ENCODE measurements around the gene GARNL3.
A peak's percentile ranks its signal among the peaks of the same experiment; 100 is the strongest.

The GARNL3 gene

GRCh38 chr9:127384016-127384730, 119.6 kb downstream of the GARNL3 start:
- DNase-seq (ENCODE audit: low read depth in 2 of 3, low spot score in 1 of 3) = no peak

GRCh38 chr9:127384901-127385300, 120.3 kb downstream of the GARNL3 start:
- DNase-seq (ENCODE audit: low read depth in 2 of 3, low spot score in 1 of 3) = no peak

- DNase-seq (ENCODE audit: low read depth in 2 of 3, low spot score in 1 of 3) = no peak
These were observed 121.7 kb downstream of the GARNL3 start for GRCh38 chr9:127386249-127386648.

GRCh38 chr9:127386981-127387380, 122.4 kb downstream of the GARNL3 start:
- DNase-seq (ENCODE audit: low read depth in 2 of 3, low spot score in 1 of 3) = no peak

- peak; percentile 72 to 77 (median 73) for DNase-seq (ENCODE audit: low read depth in 2 of 3, low spot score in 1 of 3)
These were observed 123.7 kb downstream of the GARNL3 start for GRCh38 chr9:127388037-127388855.

- DNase-seq (ENCODE audit: low read depth in 2 of 3, low spot score in 1 of 3) = no peak
These were observed 124.3 kb downstream of the GARNL3 start for GRCh38 chr9:127388856-127389238.

- DNase-seq (ENCODE audit: low read depth in 2 of 3, low spot score in 1 of 3) = no peak
These were observed 125.0 kb downstream of the GARNL3 start for GRCh38 chr9:127389381-127390247.

DNA sequence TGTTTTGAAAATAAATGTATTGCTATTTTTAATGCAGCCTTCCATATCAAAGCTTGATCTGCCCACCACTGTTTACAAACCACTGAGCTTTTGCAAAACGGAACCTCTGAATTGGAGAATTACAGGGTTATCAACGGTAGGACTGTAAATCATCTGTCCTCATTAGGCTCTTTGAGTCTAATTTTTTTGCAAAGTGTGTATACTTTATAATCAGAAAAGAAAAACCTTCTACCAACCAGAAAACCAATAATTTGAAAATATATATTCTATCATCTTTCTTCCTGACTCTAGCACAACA, 125.6 kb downstream of the GARNL3 start:
- DNase-seq (ENCODE audit: low read depth in 2 of 3, low spot score in 1 of 3) = no peak

DNA sequence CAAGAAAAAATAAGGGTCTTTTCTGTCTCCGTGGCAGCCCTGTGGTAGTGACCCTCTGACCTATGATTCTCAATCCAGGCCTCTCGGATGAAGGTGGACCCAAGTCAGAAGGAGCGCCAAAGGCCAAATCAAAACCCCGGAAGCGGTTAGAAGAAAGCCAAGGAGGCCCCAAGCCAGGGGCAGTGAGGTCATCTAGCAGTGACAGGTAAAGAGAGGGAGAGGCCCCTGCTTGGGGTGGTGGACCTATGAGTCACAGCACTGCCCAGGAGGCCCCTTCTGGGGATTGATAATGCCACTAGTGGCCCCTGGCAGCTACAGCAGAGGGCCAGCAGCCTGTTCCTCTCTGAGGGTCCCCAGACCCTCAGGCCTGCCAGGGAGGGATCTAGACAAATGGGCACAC, 126.0 kb downstream of the GARNL3 start:
- no peak for DNase-seq (ENCODE audit: low read depth in 2 of 3, low spot score in 1 of 3)

DNA sequence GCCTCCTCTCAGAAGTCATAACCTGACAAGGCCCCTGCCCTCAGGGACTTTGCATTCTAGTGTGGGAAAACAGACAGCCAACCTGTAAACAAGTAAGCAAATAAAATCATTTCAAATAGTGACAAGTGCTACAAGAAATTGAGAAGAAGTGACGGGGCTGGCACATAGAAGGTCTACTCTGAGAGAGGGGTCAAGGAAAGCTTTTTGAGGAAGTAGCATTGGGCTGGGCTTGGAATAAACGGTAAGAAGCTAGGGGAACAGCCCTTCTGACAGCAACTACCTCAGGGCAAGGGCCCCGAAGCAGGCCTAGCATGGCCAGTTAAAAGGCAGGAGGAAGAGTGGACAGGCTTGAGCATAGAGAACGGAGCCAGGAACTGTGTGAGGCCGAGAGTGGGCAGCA, 127.6 kb downstream of the GARNL3 start:
- DNase-seq (ENCODE audit: low read depth in 2 of 3, low spot score in 1 of 3) = no peak

- DNase-seq (ENCODE audit: low read depth in 2 of 3, low spot score in 1 of 3) = no peak
These were observed 128.4 kb downstream of the GARNL3 start for GRCh38 chr9:127392976-127393375.

DNA sequence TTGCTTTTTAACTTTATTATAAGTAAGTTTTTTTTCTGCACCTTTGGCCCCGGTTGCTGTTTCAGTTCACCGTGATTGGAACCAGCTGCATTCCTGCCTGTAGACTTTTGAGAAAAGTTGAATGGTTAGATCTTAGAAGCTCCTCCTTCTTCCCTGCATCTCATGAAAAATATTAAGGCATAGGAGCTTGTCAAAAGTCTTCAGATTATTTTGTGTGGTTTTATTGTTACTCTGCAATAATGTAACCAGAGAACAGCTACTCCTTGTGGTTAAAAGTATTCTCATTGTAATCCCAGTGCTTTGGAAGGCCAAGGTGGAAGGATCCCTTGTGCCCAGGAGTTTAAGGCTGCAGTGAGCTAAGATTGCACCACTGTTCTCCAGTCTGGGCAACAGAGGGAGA, 129.1 kb downstream of the GARNL3 start:
- no peak for DNase-seq (ENCODE audit: low read depth in 2 of 3, low spot score in 1 of 3)

GRCh38 chr9:127395497-127396252, 131.1 kb downstream of the GARNL3 start:
- no peak for DNase-seq (ENCODE audit: low read depth in 2 of 3, low spot score in 1 of 3)

GRCh38 chr9:127396253-127396807, 131.8 kb downstream of the GARNL3 start:
- no peak for DNase-seq (ENCODE audit: low read depth in 2 of 3, low spot score in 1 of 3)

DNA sequence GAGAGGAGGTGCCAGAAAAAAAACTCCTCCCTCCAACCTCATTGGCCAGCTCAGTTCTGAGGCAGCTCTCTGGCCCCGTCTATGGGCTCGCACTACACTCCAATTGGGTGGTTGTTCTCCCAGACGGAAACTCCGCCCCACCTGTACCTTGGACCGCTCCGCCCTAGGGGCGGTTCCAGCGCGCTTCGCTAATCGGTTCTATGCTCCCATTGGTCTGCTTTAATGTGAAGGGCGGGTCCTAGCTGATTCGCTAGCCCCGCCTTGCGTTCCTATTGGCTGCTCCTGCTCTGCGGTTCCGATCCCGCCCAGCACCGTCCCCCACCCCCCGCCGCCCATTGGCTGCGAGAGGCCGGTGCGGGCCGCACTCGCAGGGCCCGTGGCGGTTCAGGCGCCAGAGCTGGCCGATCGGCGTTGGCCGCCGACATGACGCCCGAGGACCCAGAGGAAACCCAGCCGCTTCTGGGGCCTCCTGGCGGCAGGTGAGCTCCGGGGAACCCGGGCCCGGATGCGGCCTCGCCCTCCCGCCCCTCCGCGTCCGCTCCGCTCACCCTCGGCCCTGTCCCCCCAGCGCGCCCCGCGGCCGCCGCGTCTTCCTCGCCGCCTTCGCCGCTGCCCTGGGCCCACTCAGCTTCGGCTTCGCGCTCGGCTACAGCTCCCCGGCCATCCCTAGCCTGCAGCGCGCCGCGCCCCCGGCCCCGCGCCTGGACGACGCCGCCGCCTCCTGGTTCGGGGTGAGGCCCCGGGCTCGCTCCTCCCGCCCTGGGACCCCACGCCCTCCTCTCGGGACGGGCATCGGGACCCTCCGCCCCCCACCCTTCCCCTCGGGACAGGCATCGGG, 132.5 kb downstream of the GARNL3 start, which contains the start of gene SLC2A8:
SLC2A8 (plus strand) TSS at position 362 of the 838 bp plus-strand sequence; CDS start at position 424, 62 bp downstream.
- DNase-seq (ENCODE audit: low read depth in 2 of 3, low spot score in 1 of 3) = peak; percentile 73 to 90 (median 83)

GRCh38 chr9:127397646-127398274, 133.2 kb downstream of the GARNL3 start:
- DNase-seq (ENCODE audit: low read depth in 2 of 3, low spot score in 1 of 3) = peak in 1 of 3 donors; percentile 26

DNA sequence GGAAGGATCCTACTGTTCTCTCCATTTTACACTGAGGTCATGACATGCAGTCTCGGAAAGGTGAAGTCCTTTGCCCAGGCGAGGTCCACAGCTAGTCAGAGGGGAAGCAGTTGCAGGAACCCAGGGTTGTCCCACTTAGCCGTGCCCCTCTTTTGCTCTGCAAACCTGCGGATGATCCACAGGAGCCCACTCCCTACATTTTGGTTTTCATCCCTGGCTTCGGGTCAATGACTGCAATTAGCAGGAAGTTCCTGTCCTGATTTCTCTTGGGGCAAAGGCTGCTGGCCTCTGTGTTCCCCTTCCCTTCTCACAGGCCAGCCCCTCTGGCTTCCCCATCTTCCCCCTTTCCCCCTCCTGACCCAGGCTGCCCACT, 133.7 kb downstream of the GARNL3 start:
- DNase-seq (ENCODE audit: low read depth in 2 of 3, low spot score in 1 of 3) = no peak

DNA sequence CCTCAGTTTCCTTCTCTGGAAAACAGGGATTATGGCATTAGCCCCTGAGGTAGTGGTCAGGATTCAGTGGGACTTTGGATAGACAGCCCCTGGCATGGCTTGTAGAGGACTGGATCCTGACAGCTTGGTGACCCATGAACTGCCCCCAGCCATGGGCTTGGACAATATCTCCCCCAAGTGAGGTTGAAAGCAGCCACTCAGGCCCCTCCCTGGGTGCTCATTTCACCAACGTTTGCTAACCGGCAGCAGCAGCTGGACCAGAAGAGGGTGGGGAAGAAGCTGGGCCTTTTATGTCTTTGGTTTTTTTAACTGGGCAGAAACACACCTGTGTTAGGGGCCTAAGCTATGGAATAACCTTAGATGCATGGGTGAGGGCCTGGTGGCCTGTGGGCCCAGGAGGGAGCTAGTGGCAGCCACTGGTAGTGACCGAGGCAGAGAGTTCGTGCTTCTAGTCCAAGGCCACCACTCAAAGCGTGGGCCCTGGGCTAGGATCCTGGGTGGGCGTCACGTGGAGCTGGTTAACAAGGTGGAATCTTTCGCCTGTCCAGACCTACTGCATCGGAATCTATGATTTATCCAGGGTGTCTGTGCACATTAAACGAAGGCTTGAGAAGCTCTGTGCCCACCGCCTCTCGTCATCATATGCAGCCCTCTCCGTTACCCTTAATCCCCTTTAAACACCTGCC, 134.3 kb downstream of the GARNL3 start:
- no peak for DNase-seq (ENCODE audit: low read depth in 2 of 3, low spot score in 1 of 3)
